HepG2 (cell line): Measurements from ENCODE around the gene DPEP1. TPM values are rescaled to one million over a fixed set of nuclear protein-coding genes. Genes with fewer than 3 reads are reported as not detected.

ENCODE experiments used
- ATAC-seq: fragments of 200-7000 bp; cut with Tn5 transposase; 3 replicates; pipeline ENCODE4 v1.9.1; 2020; ENCODE audit warnings: mild to moderate bottlenecking, moderate library complexity
- BruUV-seq: library from RNA; stranded (reverse); fragments of 400-500 nt; replicated peaks from 2 replicates; lab custom pipeline; 2021; lab: Mats Ljungman, UMichigan
- CTCF ChIA-PET: fragments of 300-600 bp; formaldehyde crosslinking; extraction: SDS; loops from one replicate; lab custom pipeline; 2021; ENCODE audit warnings: low total read pairs, inconsistent platforms, low intra/inter-chr PET ratio; lab: Yijun Ruan, JAX
- POLR2A ChIA-PET: fragments of 350-600 bp; sonication (Branson Sonifier 250); formaldehyde crosslinking; loops from one replicate; lab custom pipeline; 2020; ENCODE audit warnings: antibody characterized with exemption, inconsistent platforms; lab: Yijun Ruan, JAX
- DNase-seq: peaks from one replicate; pipeline ENCODE4 v3.0.0-alpha.2; 2015; ENCODE audit warnings: low spot score
- FAIRE-seq: peaks from 3 replicates; lab custom pipeline; 2011; peaks lifted over from hg19 to GRCh38; lab: Jason Lieb, UNC
- H2AFZ ChIP-seq: one replicate; pipeline ENCODE4 v1.6.1; 2011; ENCODE audit warnings: low read length, inconsistent platforms
- H3K27ac ChIP-seq: fragments of 300-600 bp; 3 replicates; pipeline ENCODE4 v1.8.0; 2011; ENCODE audit warnings: mixed run types, mild to moderate bottlenecking, mixed read lengths, low read length, inconsistent platforms; ENCODE audit not compliant: insufficient read depth; ENCODE audit errors: extremely low read length
- H3K27me3 ChIP-seq, 2 experiments: fragments of 200-600 bp in 1 of 2; 2 replicates in 1 of 2; 3 replicates in 1 of 2; pipeline versions ENCODE4 v1.6.0 to v1.8.0; 2011; ENCODE audit warnings: low read length in 2 of 2, mild to moderate bottlenecking in 2 of 2, moderate library complexity in 2 of 2, inconsistent platforms in 1 of 2; ENCODE audit not compliant: insufficient read depth in 2 of 2, control insufficient read depth in 1 of 2
- H3K36me3 ChIP-seq, 2 experiments: fragments of 200-600 bp in 1 of 2; replicated peaks in 1 of 2; 2 replicates in 1 of 2; 3 replicates in 1 of 2; pipeline versions ENCODE4 v1.5.1 to v1.8.0; 2011; ENCODE audit warnings: low read length in 2 of 2, inconsistent platforms in 1 of 2; ENCODE audit not compliant: insufficient read depth in 2 of 2, control insufficient read depth in 1 of 2
- H3K4me1 ChIP-seq: 2 replicates; pipeline ENCODE4 v1.5.1; 2012; ENCODE audit warnings: low read length, inconsistent platforms; ENCODE audit not compliant: insufficient read depth
- H3K4me2 ChIP-seq: 2 replicates; pipeline ENCODE4 v1.6.0; 2011; ENCODE audit warnings: low read depth, low read length, inconsistent platforms
- H3K4me3 ChIP-seq, 3 experiments: fragments of 200-600 bp in 1 of 3; sonication (generic), shearing (Covaris generic) in 1 of 3; replicated peaks in 1 of 3; 2 replicates each; pipeline ENCODE4 v1.5.1; 2011 to 2016; ENCODE audit warnings: low read length in 3 of 3, inconsistent platforms in 2 of 3, low read depth in 2 of 3, mild to moderate bottlenecking in 2 of 3, control low read depth in 1 of 3, mixed read lengths in 1 of 3; ENCODE audit not compliant: insufficient read depth in 1 of 3
- H3K79me2 ChIP-seq: one replicate; pipeline ENCODE4 v1.6.1; 2011; ENCODE audit warnings: low read length, inconsistent platforms; ENCODE audit not compliant: insufficient read depth
- H3K9ac ChIP-seq: 2 replicates; pipeline ENCODE4 v1.6.0; 2011; ENCODE audit warnings: mild to moderate bottlenecking, low read depth, low read length, inconsistent platforms; ENCODE audit not compliant: insufficient read depth
- H3K9me3 ChIP-seq: 2 replicates; pipeline ENCODE4 v1.5.1; 2012; ENCODE audit warnings: mild to moderate bottlenecking, low read length
- H4K20me1 ChIP-seq: 2 replicates; pipeline ENCODE4 v1.6.0; 2011; ENCODE audit warnings: inconsistent platforms, mild to moderate bottlenecking, low read length, moderate library complexity; ENCODE audit not compliant: insufficient read depth
- ARID2 ChIP-seq: sonication (generic); formaldehyde crosslinking; IDR thresholded peaks from 2 replicates; pipeline ENCODE4 v1.8.1; 2022; ENCODE audit warnings: mild to moderate bottlenecking, missing genetic modification reagents, borderline replicate concordance
- BORCS8-MEF2B ChIP-seq: sonication (generic); formaldehyde crosslinking; IDR thresholded peaks from 2 replicates; pipeline ENCODE4 v1.8.0; 2022; ENCODE audit warnings: mild to moderate bottlenecking, missing genetic modification reagents
- CBX1 ChIP-seq: IDR thresholded peaks from one replicate; pipeline ENCODE4 v1.6.1; 2016; ENCODE audit warnings: antibody characterized with exemption, low read depth
- EZH2 ChIP-seq: conservative IDR thresholded peaks from 2 replicates; pipeline ENCODE4 v1.6.1; 2012; ENCODE audit warnings: mild to moderate bottlenecking, low read depth, low read length, moderate library complexity
- GABPA ChIP-seq, 2 experiments: IDR thresholded peaks; 2 replicates each; pipeline ENCODE4 v1.6.1; 2011 to 2016; ENCODE audit warnings: low read depth in 2 of 2, low read length in 1 of 2, missing biosample characterization in 1 of 2, missing genetic modification characterization in 1 of 2
- TOE1 ChIP-seq: sonication (generic); formaldehyde crosslinking; IDR thresholded peaks from 2 replicates; pipeline ENCODE4 v1.4.0; 2020; ENCODE audit warnings: mild to moderate bottlenecking, missing genetic modification reagents
- ZMYM3 ChIP-seq: sonication (generic); formaldehyde crosslinking; IDR thresholded peaks from 2 replicates; pipeline ENCODE4 v1.5.1; 2020; ENCODE audit warnings: mild to moderate bottlenecking, missing genetic modification reagents
- ZNF335 ChIP-seq: sonication (generic); formaldehyde crosslinking; IDR thresholded peaks from 2 replicates; pipeline ENCODE4 v1.4.0; 2020; ENCODE audit warnings: missing genetic modification reagents
- ZNF432 ChIP-seq: sonication (generic); formaldehyde crosslinking; IDR thresholded peaks from 2 replicates; pipeline ENCODE4 v1.5.0; 2020; ENCODE audit warnings: missing genetic modification reagents, mild to moderate bottlenecking, borderline replicate concordance
- ZNF501 ChIP-seq: sonication (generic); formaldehyde crosslinking; IDR thresholded peaks from 2 replicates; pipeline ENCODE4 v1.5.1; 2020; ENCODE audit warnings: mild to moderate bottlenecking, moderate library complexity, missing genetic modification reagents
- ZNF75D ChIP-seq: sonication (generic); formaldehyde crosslinking; IDR thresholded peaks from 2 replicates; pipeline ENCODE4 v1.8.1; 2023; ENCODE audit warnings: missing genetic modification reagents, mild to moderate bottlenecking, borderline replicate concordance
- ZNF768 ChIP-seq: sonication (generic); formaldehyde crosslinking; IDR thresholded peaks from 2 replicates; pipeline ENCODE4 v1.4.0; 2020; ENCODE audit warnings: missing genetic modification reagents
- WGBS: methylation state at CpG from one replicate; pipeline ENCODE4 v1.1.6; 2017; ENCODE audit warnings: low lambda C conversion rate; 5-methylcytosine and 5-hydroxymethylcytosine counted together
- in situ Hi-C: cut with HindIII; loops from 2 replicates; pipeline ENCODE4 v1.10.0; 2017; ENCODE audit warnings: low pct_unique_long_range_greater_than_20kb; ENCODE audit not compliant: extremely low pct_ligation_motif_present
- intact Hi-C: fragments of 100-400 bp; cut with micrococcal nuclease; formaldehyde crosslinking; loops from one replicate; pipeline ENCODE4 v1.10.0; 2022; ENCODE audit not compliant: unreplicated experiment
- polyA plus RNA-seq, 8 experiments: library from polyadenylated mRNA; depleted of rRNA in 3 of 8; stranded (reverse) in 7 of 8; unstranded in 1 of 8; fragments of >200 nt; fragmentation: Illumina TruSeq in 4 of 8; extraction: Trizol in 4 of 8; gene quantifications; 2 replicates each; pipeline versions ENCODE4 v1.2.1 to v1.2.3, GENCODE V29; 2011 to 2016; ENCODE audit warnings: low read depth in 4 of 8, missing spikeins in 1 of 8, mixed read lengths in 1 of 8; ENCODE audit not compliant: insufficient read depth in 1 of 8
- total RNA-seq, 5 experiments: library from RNA; depleted of rRNA; stranded (reverse); fragments of >200 nt; fragmentation: Illumina TruSeq; extraction: Trizol; gene quantifications; 2 replicates each; pipeline ENCODE4 v1.2.3, GENCODE V29; 2016; ENCODE audit warnings: low read depth in 1 of 5
- TF ChIP-seq, protein P1 (sequence below): IDR thresholded peaks from 2 replicates; pipeline ENCODE4 v1.6.1; 2016; ENCODE audit warnings: mild to moderate bottlenecking
- TF ChIP-seq, protein P2 (sequence below), 2 experiments: sonication (generic) in 1 of 2; formaldehyde crosslinking in 1 of 2; IDR thresholded peaks; 2 replicates each; pipeline versions ENCODE4 v1.4.0 to v1.6.1; 2018 to 2020; ENCODE audit warnings: missing genetic modification reagents in 2 of 2, borderline replicate concordance in 1 of 2, low read depth in 1 of 2, mild to moderate bottlenecking in 1 of 2, missing biosample characterization in 1 of 2

DPEP1 gene
- total and polyA plus RNA-seq, 2 of the 13 experiments (the other 11 are each of a cell fraction or from before 2014, with no cell fraction given) = 37.6 to 52.2 TPM

DNA sequence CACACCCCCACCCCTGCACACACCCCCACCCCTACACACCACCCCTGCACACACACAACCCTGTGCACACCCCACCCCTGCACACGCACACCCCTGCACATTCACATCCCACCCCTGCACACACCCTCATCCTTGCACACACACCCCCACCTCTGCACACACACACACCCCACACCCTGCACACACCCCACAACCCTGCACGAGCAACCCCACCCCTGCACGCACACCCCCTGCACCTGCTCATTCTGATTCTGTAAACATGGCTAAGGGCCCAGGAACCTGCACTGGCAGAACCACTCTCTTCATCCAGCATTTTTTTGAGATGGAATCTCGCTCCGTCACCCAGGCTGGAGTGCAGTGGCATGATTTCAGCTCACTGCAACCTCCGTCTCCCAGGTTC, 25.9 kb downstream of the DPEP1 start (continued):
- TF ChIP-seq ZNF501 (CRISPR knock-in tag) (no peak), ARID2 (CRISPR knock-in tag) (no peak), EZH2 (no peak), TOE1 (no peak), ZNF75D (CRISPR knock-in tag) (no peak), ZMYM3 (CRISPR knock-in tag) (no peak), ZNF432 (CRISPR knock-in tag) (no peak)

DNA sequence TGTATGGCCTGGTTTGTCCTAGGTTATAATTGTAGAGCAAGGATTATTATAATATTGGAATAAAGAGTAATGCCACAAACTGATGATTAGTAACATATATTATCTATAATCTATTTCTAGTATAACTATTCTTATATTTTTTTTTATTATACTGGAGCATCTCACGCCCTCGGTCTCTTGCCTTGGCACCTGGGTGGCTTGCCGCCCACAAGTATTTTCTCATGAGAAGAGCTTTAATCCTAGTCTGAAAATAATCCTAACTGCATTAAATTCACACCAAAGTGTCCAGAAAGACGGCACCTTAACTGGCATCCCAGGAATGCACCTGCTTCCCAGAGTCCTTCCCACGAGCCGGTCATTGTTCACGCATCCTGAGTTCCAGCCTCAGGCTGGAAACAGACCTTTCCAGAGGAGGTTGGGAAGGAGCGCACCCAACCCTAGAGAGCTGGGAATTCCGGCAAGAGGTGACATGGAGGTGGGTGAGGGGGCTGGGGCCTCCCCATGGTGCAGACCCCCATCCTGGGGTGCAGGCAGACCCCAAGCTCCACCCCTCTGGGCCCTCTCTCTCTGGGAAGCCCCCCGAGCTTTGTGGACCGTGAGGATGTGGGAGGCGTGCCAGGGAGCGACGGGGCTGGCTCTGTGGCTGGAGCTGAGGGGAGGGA, 28.1 kb downstream of the DPEP1 start:
- DNase-seq (no peak), FAIRE-seq (no peak), ATAC-seq (no peak)
- in situ Hi-C loops = loop anchor here (5.0 kb wide), 1 partner anchor 39 kb away; no protein-coding TSS in a partner anchor
- BruUV-seq = TSS peak; percentile 32
- Histone ChIP-seq H3K4me1 (peaks cover 18% of the 10 kb centered on the region), H2AFZ (no peak overlapping the region), H3K79me2 (no peaks in the 10 kb centered on the region), H3K4me3 (0 out of 6 replicates have a peak overlapping the region, but pooled peaks of 1 of the 3 experiments have one; percentile 67), H4K20me1 (no peaks in the 10 kb centered on the region), H3K9me3 (no peaks in the 10 kb centered on the region), H3K4me2 (peak overlapping the region; percentile 91), H3K9ac (no peak overlapping the region), H3K27me3 (no peaks in the 10 kb centered on the region), H3K36me3 (peaks cover 13 to 17% of the 10 kb centered on the region in 2 experiments; a peak in 4 of 5 replicates), H3K27ac (no peak overlapping the region)
- intact Hi-C loops = loop anchor here (1.0 kb wide), 2 partner anchors 26 to 42 kb away; no protein-coding TSS in a partner anchor
- POLR2A ChIA-PET = interaction anchor here (1.0 kb wide), 1 partner anchor 76 kb away, joined by 3 read pairs; no protein-coding TSS in a partner anchor
- TF ChIP-seq CBX1 (no peak), ZNF335 (CRISPR knock-in tag) (no peak), ZNF768 (CRISPR knock-in tag) (peak; percentile 37; the same call in 1 of the 2 replicates), BORCS8-MEF2B (CRISPR knock-in tag) (0 out of 2 replicates have a peak, but pooled peaks have one; percentile 16), GABPA (IDR thresholded peaks at IDR 0.05; ENCODE audit: low read depth, low read length) (no peak), GABPA (CRISPR knock-in tag; IDR thresholded peaks at IDR 0.05; ENCODE audit: low read depth) (0 out of 2 replicates have a peak, but pooled peaks have one; percentile 18)
- TF ChIP-seq, protein P1, sequence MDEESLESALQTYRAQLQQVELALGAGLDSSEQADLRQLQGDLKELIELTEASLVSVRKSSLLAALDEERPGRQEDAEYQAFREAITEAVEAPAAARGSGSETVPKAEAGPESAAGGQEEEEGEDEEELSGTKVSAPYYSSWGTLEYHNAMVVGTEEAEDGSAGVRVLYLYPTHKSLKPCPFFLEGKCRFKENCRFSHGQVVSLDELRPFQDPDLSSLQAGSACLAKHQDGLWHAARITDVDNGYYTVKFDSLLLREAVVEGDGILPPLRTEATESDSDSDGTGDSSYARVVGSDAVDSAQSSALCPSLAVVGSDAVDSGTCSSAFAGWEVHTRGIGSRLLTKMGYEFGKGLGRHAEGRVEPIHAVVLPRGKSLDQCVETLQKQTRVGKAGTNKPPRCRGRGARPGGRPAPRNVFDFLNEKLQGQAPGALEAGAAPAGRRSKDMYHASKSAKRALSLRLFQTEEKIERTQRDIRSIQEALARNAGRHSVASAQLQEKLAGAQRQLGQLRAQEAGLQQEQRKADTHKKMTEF (CRISPR knock-in tag) = 0 out of 2 replicates have a peak, but pooled peaks have one; percentile 0
- TF ChIP-seq, protein P2, sequence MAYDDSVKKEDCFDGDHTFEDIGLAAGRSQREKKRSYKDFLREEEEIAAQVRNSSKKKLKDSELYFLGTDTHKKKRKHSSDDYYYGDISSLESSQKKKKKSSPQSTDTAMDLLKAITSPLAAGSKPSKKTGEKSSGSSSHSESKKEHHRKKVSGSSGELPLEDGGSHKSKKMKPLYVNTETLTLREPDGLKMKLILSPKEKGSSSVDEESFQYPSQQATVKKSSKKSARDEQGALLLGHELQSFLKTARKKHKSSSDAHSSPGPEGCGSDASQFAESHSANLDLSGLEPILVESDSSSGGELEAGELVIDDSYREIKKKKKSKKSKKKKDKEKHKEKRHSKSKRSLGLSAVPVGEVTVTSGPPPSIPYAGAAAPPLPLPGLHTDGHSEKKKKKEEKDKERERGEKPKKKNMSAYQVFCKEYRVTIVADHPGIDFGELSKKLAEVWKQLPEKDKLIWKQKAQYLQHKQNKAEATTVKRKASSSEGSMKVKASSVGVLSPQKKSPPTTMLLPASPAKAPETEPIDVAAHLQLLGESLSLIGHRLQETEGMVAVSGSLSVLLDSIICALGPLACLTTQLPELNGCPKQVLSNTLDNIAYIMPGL (CRISPR knock-in tag; IDR thresholded peaks at IDR 0.05; ENCODE audit: borderline replicate concordance in 1 of 2, low read depth in 1 of 2) = no peak
- 27% methylated on average over 14 of the region's 14 CpGs for WGBS
- CTCF ChIA-PET = interaction anchor here (1.0 to 2.7 kb wide), 4 partner anchors 16 to 42 kb away, joined by 3 to 34 read pairs (median 10); partner anchors contain the start of genes CHMP1A, DPEP1 and SPATA33
